WTC11 (cell line): Measurements from ENCODE around the gene MAMSTR.

Experiments used
- CDX4 ChIP-seq: fragments of 250-450 bp; sonication (Bioruptor Pico); IDR thresholded peaks from 2 replicates; pipeline ENCODE4 v1.9.0; 2021; ENCODE audit warnings: moderate library complexity, mild to moderate bottlenecking, inconsistent platforms, borderline replicate concordance
- CTCF ChIP-seq: fragments of 200-600 bp; IDR thresholded peaks from 2 replicates; pipeline ENCODE4 v1.8.0; 2022; ENCODE audit warnings: antibody characterized with exemption
- ZNF121 ChIP-seq: sonication (generic); formaldehyde crosslinking; IDR thresholded peaks from 2 replicates; pipeline ENCODE4 v1.8.0; 2023; ENCODE audit warnings: missing genetic modification reagents
- ZNF425 ChIP-seq: fragments of 250-450 bp; sonication (Bioruptor Pico); conservative IDR thresholded peaks from 2 replicates; pipeline ENCODE4 v1.9.0; 2021; ENCODE audit warnings: mild to moderate bottlenecking

GRCh38 chr19:48711106-48711662 lies 8.3 kb downstream of the MAMSTR start:
- TF ChIP-seq CTCF: no peak
- TF ChIP-seq ZNF121 (CRISPR knock-in tag): no peak
- TF ChIP-seq CDX4: no peak
- no peak for TF ChIP-seq ZNF425
